GM21717 (cell line): Measurements from ENCODE around the gene NR6A1.

Source experiments
- ATAC-seq: cut with Tn5 transposase; IDR thresholded peaks from one replicate; pipeline ENCODE4 v1.9.1; 2021; ENCODE audit warnings: mild to moderate bottlenecking, moderate library complexity; ENCODE audit not compliant: unreplicated experiment

Gene NR6A1

DNA sequence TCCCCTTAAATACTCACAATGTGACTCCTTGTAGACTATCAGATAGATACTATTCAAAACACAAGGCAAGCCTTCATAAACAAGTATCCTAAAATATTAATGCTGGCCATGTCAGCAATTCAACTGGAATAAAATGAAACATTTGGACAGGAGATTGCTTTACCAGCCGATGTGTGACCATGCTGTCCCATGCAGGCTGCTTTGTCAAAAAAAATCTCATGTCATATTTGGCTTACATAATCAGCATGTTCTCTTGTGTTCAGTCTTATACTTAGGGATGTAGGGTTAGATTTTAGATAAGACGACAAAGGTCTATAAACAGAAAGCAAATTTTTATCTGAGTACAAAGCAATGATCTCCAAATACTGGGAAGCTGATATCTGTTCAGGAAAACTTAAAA, 108.5 kb downstream of the NR6A1 start:
- no peak for ATAC-seq

DNA sequence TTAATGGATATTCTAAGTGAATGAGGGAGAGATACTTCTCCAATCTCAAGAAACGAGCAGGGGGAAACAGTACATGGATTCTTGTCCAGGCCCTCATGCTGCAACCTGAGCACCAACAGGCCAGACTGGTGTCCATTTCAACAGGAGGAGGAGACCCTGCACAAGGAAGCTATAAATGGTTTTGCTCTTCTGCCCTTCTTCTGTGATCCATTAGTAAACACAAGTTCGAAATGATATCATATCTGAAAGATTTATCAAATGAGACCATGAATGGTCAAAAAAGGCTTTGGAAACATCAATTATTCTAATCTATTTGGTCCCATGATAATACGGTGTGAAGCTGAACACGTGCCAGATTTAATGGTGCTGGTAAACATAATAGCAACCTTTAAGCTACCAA, 109.8 kb downstream of the NR6A1 start:
- no peak for ATAC-seq

DNA sequence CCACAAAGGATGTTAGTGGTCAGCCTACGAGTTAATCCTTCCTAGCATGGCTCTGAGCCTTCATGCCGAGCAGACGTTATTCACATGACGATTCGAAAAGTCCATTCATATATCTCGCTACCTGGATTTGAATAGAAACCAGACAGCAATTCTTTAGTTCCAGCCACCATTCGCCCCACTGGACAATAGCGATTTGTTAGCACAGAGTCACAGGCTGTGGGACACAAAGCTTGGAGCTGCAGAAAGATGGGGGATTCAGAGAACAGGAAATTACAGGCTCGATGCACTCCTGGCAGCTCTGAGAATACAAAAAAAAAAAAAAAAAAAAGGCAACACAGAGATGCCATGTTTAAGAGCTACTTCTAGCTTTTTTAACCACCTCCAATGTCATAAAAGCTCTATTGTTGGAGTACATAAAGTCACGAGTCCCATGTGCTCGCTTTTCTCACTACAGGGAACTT, 110.7 kb downstream of the NR6A1 start:
- no peak for ATAC-seq

GRCh38 chr9:124659099-124659659, 111.9 kb downstream of the NR6A1 start:
- ATAC-seq, result peak; percentile 45

DNA sequence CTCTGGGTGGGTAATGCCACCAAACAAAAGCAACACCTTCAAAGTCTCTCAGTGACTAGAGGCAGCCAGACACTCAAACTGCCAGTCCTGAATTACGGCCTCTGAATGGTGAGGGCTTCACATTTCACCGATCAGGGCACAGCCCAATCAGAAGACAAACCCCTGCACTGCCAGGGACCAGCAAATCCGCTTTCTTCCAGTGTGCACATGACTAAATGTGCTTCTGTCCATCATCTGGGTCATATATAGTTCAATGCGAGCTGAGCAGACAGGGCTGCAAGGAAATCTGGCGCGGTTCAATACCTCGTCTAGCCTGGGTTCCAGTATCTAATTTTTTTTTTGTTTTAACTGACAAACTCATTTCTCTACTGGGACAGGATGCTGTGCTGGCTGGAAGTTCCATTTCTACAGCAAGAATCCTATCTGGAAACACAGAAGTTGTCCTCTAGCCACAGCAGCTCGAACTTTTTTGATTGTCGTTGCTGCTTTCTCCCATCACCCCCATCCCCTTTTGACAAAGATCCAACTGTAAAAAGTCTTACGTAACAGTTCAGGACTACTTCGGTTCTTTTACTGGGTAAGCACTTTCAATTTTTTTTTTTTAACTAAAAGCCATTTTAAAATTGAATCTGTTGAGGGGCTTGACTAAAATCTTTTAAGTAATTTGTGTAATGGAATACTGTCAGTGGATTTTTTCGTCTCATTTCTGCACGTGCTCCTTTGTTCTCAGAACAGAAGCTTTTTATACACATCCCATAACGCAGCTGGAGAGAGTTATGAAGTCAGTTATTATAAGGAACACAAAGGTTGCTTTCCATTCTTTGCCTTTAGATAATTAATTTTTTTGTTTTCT, 112.7 kb downstream of the NR6A1 start:
- peak; percentile 81 for ATAC-seq

- ATAC-seq, result no peak
Observed at GRCh38 chr9:124657516-124657915, 113.6 kb downstream of the NR6A1 start.

DNA sequence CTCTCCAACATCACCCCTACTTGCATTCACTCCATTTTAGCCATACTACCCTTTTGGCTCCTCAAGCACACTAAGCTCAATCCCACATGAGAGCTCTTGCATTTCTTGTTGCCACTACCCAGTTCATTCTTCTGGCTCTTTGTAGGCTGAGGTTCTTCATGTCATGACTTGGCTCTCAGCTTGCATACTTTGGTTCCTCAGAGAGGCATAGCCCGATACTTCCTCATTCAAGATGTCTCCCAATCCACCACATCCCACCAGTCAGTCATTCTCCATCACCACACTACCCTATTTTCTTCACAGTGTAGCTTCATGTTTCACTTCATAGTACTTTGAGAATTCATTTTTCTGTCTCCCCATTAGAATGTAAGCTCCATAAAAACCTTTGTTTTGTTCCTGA, 116.7 kb downstream of the NR6A1 start:
- no peak for ATAC-seq

- no peak for ATAC-seq
Observed at GRCh38 chr9:124652615-124653393, 118.3 kb downstream of the NR6A1 start.

DNA sequence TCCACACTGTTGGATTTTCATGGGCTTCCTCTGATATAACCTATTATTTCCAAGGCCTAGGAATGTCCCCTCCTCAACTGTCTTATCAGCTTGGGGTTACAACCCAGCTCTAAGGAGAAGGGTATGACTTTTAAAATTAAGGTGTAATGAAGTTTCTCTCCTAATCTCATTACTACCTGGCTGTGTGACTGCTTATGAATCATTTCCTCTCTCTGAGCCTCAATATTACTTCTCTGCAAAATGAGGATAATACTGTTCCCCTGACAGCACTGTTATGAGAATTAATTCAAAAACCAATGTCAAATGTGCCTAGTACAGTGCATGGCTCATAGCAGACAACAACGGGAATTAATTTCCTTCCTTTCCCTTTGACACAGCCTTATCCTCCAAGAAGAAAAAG, 118.9 kb downstream of the NR6A1 start:
- no peak for ATAC-seq

- no peak for ATAC-seq
Observed at GRCh38 chr9:124645274-124645673, 125.8 kb downstream of the NR6A1 start.

- no peak for ATAC-seq
Observed at GRCh38 chr9:124639637-124640036, 131.5 kb downstream of the NR6A1 start.

GRCh38 chr9:124635285-124635684, 135.8 kb downstream of the NR6A1 start:
- ATAC-seq, result no peak

DNA sequence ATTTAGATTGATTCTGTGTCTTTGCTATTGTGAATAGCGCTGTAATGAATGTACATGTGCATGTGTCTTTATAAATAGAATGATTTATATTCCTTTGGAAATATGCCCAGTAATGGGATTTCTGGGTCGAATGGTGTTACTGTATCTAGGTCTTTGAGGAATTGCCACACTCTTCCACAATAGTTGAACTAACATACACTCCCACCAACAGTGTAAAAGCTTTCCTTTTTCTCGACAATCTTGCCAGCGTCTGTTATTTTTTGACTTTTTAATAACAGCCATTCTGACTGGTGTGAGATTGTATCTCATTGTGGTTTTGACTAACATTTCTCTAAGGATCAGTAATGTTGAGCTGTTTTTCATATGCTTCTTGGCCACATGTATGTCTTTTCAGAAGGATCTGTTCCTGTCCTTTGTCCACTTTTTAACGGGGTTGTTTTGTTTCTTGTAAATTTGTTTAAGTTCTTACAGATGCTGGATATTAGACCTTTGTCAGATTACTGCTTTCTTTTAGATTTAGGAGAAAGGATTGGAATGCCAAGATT, 139.0 kb downstream of the NR6A1 start:
- ATAC-seq, result no peak

DNA sequence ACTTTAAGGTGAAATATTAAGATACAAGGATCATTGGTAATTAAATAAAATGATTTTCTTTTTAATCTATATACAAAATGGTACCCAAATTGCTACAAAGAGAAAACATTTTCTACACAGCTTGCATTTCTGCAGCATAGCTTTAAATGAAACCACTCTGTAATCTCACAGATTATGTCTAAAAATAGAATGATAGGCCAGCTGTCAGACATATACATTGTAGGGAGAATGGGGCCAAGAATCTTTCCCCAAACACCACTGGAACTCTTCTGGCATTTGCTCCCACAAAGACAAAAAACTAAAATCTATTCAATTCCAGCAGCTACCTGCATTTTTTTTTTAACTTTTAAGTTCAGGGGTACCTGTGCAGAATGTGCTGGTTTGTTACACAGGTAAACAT, 139.8 kb downstream of the NR6A1 start:
- no peak for ATAC-seq

DNA sequence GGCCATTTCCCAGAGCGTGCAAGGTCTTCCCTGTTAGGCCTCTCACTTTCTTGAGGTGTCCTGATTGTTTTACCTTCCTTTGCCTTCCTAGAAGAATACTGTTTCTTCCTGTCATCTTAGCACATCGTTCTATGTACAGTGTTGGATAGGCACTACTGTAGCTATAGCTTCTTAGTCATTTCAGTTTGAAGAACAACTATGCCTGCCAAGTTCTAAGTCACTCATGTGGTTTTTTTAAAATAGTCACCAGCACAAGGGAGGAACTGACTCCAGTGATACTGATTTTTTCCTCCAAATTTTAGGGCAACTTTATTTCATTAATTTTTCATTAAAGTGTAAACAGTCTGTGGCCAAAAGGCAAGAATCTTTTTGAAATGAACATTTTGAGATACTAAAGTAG, 141.5 kb downstream of the NR6A1 start:
- ATAC-seq, result no peak

DNA sequence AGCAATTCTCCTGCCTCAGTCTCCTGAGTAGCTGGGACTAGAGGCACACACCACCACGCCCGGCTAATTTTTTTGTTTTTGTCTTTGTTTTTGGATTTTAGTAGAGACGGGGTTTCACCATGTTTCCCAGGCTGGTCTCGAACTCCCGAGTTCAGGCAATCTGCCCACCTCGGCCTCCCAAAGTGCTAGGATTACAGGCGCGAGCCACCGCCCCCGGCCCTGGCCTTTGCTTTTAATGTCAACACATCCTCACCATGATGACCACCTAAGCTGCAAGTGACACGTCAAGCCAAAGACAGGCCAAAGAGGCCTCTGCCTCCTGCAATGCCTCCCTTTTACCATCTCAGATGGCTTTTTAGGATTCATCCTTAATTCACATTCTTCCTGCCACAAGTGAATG, 142.4 kb downstream of the NR6A1 start:
- ATAC-seq, result no peak

DNA sequence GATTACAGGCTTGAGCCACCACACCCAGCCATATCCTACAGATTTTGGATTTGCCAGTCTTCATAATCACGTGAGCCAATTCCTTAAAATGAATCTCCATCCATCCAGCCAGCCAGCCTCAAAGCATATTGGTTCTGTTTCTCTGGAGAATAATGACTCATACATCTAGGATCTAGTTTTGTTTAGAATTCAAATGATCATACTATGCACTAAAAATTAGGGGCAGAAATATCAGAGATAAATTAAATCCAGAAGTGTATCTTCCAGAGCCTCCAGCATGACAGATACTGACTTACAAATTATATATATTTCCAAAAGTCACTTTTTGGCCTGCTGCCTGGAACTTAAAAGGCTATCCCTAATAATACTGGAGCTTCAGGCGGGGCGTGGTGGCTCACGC, 144.8 kb downstream of the NR6A1 start:
- ATAC-seq, result no peak

GRCh38 chr9:124625087-124625486, 146.0 kb downstream of the NR6A1 start:
- no peak for ATAC-seq

GRCh38 chr9:124624735-124624992, 146.4 kb downstream of the NR6A1 start:
- ATAC-seq, result no peak

- no peak for ATAC-seq
Observed at GRCh38 chr9:124623966-124624734, 147.0 kb downstream of the NR6A1 start.

GRCh38 chr9:124622882-124623281, 148.2 kb downstream of the NR6A1 start:
- ATAC-seq, result no peak
